NT2/D1 (cell line): ENCODE results near the gene EPHB4.

ENCODE experiments used
- SUZ12 ChIP-seq: IDR thresholded peaks from 2 replicates; pipeline ENCODE4 v1.6.1; 2011; ENCODE audit not compliant: insufficient read length, insufficient read depth; ENCODE audit errors: extremely low read depth
- YY1 ChIP-seq: IDR thresholded peaks from 2 replicates; pipeline ENCODE4 v1.6.1; 2011; ENCODE audit not compliant: insufficient read length, insufficient read depth
- ZNF274 ChIP-seq: IDR thresholded peaks from 2 replicates; pipeline ENCODE4 v1.6.1; 2011; ENCODE audit warnings: mild to moderate bottlenecking, low read depth, low read length

DNA sequence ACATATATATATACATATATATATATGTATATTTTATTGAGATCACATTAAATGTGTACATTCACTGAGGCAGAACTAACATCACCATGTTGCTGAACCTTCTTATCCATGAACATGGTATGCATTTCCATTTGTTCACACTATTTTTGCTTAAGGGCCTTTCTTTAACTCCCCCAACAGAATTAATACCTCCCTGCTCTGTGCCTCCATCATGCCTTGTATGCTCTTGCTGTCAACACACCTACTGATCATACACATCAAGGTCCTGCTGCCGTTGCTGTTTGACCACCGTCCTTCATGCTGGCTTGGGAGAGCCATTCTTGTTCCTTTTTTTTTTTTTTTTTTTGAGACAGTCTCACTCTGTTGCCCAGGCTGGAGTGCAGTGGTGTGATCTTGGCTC is 43.5 kb downstream of the EPHB4 start:
- no peak for TF ChIP-seq SUZ12
- TF ChIP-seq YY1, result no peak
- TF ChIP-seq ZNF274, result no peak
